Neuron (in vitro differentiated cells): ENCODE results near the gene DNAJB8.

Source experiments
- H2AFZ ChIP-seq: one replicate; pipeline ENCODE4 v1.6.1; 2013; ENCODE audit warnings: low read depth, mild to moderate bottlenecking, inconsistent platforms, low read length, moderate library complexity
- H3K27me3 ChIP-seq: one replicate; pipeline ENCODE4 v1.6.1; 2013; ENCODE audit warnings: low read length; ENCODE audit not compliant: insufficient read depth
- H3K36me3 ChIP-seq: one replicate; pipeline ENCODE4 v1.6.1; 2013; ENCODE audit warnings: low read length; ENCODE audit not compliant: insufficient read depth
- H3K4me1 ChIP-seq: one replicate; pipeline ENCODE4 v1.6.1; 2013; ENCODE audit warnings: low read length; ENCODE audit not compliant: insufficient read depth
- H3K4me3 ChIP-seq: 2 replicates; pipeline ENCODE4 v1.5.1; 2013; ENCODE audit warnings: mild to moderate bottlenecking, low read length, moderate library complexity
- H3K9me3 ChIP-seq: one replicate; pipeline ENCODE4 v1.6.1; 2013; ENCODE audit warnings: low read length

Gene DNAJB8

DNA sequence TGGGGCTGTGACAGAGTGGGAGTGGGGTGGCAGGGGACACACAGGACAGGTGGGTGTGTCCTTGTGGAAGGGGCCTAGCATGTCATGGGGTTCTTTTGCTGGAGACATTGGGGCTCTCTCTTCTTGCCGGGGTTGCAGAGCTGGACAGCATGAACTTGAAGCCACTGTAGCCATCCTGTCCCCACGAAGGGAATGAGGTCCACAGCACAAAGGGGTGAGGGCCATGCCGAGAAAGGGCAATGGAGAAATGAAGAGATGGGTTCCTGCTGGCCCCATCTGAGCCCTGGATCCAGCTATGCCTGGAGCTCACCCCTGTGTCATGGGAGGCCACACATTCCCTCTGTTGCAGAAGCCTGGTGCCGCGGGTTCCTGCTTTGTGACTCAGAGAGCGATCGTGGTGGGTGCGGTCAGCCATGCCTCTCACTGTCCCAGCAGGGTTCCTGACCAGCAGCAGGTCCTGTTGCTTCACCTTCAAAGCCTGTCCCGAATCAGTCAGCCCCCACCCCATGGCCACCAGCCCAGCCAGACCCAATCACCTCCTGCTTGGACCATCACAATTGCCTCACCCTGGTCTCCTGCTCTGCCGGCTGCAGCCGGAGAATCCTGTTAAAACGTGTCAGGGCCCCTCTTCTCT is 50.0 kb downstream of the DNAJB8 start:
- Histone ChIP-seq H2AFZ (no peak overlapping the region), H3K4me3 (no peak overlapping the region), H3K4me1 (peaks cover 5% of the 10 kb centered on the region), H3K27me3 (no peaks in the 10 kb centered on the region), H3K9me3 (peaks cover 8% of the 10 kb centered on the region), H3K36me3 (no peaks in the 10 kb centered on the region)

DNA sequence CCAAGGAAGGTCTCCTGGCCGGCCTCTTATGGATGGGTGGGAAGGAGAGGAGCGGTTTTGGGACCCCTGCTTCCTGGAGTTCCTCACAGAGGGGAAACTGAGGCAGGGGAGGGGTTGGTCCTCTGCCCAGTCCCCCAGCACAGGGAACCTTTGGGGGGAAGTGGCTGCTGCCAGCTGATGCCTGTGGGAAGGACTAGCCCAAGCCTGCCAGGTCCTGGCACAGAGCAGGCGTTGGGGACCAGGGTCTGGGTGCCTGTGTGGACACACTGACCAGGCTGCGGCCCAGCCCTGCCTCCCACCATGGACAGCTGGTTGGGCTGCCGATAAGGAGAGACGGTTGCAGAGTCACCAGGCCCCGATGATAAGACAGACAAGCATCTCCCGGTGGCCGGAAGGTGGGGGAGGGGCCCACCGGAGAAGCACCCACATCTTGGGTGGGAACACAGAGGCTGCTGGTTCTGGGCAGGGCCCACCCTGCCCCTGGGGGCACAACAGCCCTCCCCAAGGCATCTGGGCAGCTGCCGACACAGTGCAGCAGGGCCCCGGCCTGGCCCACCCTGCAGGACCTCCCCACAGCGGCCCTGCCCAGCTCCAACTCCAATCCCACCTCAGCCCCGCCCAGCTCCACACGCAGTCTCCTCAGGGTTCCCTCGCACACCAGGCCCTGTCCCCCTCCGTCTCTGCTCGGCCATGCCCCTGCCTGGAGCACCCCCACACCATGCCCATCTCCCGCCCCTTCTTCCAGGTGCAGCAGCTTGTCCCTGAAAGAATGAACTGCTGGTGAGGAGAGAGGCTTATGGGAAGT is 50.7 kb downstream of the DNAJB8 start:
- H2AFZ ChIP-seq = no peak overlapping the region
- no peaks in the 10 kb centered on the region for H3K27me3 ChIP-seq
- peaks cover 5% of the 10 kb centered on the region for H3K4me1 ChIP-seq
- H3K9me3 ChIP-seq = peaks cover 8% of the 10 kb centered on the region
- no peak overlapping the region for H3K4me3 ChIP-seq
- no peaks in the 10 kb centered on the region for H3K36me3 ChIP-seq

DNA sequence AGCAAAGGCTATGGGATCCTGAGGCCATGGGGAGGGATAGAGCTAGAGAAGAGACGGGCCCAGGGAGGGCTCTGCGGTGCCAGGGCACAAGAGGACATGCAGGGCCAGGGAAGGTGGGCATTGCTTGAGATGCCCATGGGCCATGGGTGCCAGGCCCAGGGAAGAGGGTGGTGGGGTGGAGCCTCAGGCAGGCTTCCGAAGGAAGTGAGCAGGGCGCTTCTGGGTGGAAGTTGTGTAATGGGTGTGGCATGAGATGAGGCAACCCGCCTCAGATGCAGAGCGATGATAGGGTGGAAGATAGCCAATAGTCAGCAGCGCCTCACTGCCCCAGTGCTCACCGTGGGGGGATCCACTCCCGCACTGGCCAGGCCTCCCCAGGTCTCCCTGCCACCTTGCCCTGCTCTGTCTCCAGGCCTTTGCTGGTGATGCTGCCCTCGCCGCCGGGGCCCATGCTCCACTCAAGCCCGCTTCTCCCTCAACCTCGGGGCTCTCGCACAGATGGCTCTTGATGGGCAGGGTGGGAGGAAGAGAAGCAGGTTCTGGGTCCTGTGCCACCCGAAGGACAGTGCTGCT is 51.4 kb downstream of the DNAJB8 start:
- Histone ChIP-seq H3K4me3 (no peak overlapping the region), H3K4me1 (peaks cover 5% of the 10 kb centered on the region), H2AFZ (no peak overlapping the region), H3K36me3 (no peaks in the 10 kb centered on the region), H3K27me3 (no peaks in the 10 kb centered on the region), H3K9me3 (peaks cover 8% of the 10 kb centered on the region)

DNA sequence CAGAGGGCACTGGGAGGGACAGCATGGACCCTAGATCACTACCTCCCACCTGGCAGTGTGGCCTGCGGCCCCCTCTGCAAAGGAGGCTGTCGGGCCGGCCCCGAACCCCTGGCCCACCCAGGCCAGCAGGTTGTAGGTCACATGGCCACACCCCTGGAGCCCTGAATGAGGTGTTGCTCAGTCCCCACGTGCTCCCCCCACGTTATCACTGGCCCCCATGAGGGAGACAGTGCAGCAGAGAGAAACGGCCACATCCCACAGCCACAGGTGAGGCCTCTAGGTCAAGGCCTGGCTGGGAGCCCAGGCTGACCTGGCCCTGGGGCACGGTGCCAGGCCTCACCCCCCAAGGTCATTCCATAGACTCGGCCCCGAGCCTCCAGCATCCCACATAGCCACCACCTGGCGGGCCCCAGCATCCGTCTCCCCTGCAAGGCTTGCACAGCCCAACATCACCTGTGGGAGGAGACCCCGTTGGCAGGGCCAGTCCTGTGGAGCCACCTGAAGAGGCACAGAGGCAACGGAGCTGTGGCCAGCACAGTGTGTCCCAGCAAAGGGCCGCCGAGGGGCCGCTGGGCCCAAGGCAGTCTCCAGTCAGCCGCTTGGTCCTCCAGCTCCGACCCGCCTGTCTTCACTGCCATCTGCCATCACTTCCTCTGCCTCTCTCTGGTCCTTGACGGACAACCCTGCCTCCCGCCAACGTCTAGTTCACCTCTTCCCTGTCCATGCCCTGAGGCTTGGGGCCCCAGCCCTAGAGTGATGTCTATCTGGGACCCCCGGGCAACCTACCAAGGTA is 53.1 kb downstream of the DNAJB8 start:
- Histone ChIP-seq H3K9me3 (peaks cover 1% of the 10 kb centered on the region), H3K4me3 (no peak overlapping the region)

DNA sequence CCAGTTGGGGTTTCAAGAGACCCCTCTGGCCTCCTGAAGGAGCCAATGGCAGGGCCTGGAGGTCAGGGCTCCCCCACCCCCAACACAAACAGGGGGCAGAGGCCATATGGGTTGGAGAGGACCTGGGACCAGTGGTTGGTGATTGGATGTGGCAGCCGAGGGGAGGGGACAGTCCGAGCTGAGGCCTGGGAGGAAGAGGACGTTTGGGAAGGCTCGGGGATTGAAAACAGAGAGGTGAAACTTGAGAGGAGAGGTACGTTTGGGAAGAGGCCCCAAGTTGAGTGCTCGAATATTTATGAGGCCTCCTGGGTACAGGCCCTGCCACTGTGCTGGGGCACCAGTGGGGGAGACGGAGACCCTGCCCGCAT is 53.7 kb downstream of the DNAJB8 start:
- no peak overlapping the region for H2AFZ ChIP-seq
- no peaks in the 10 kb centered on the region for H3K9me3 ChIP-seq
- no peaks in the 10 kb centered on the region for H3K27me3 ChIP-seq
- peaks cover 5% of the 10 kb centered on the region for H3K4me1 ChIP-seq
- H3K4me3 ChIP-seq = no peak overlapping the region
- no peaks in the 10 kb centered on the region for H3K36me3 ChIP-seq

More for the DNA sequence above, 53.1 kb downstream of the DNAJB8 start:
- Histone ChIP-seq H2AFZ (no peak overlapping the region), H3K36me3 (no peaks in the 10 kb centered on the region), H3K4me1 (peaks cover 5% of the 10 kb centered on the region), H3K27me3 (no peaks in the 10 kb centered on the region)
